Measurements from ENCODE around the gene AMOTL2. TPM values are rescaled to one million over a fixed set of nuclear protein-coding genes. Genes with fewer than 3 reads are reported as not detected.

Gene AMOTL2
- total RNA-seq, 1 experiment from 2014 or later: 30.9 TPM

DNA sequence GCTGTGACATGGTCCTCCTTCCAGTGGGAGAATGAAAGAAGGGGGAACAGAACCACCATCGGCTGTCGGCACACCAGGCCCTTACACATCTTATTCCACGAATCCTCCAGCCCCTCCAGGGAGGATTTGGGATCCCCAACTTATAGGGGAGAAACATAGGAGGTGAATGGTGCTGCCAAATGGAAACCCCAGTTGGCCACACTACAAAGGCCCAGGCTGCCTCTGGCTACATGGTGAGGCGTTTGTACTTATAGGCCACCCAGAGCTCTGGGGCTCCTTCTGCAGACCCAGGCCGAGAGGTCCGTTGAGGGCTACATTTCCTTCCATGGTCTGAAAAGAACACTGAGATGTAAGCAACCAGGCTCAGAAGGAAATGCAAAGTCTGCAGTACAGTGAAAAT is 12.0 kb downstream of the AMOTL2 start:
- H3K27ac Mint-ChIP-seq: peak overlapping the region in 1 of 3 experiments; percentile 95; a peak in 2 of 7 replicates
- DNase-seq: no peak
- no peak overlapping the region for H3K4me3 Mint-ChIP-seq
- H3K4me1 ChIP-seq (ENCODE audit: insufficient read depth, low read length): peaks cover 23% of the 10 kb centered on the region; the same call in 1 of the 2 replicates
- no peak overlapping the region for H2AK5ac ChIP-seq (ENCODE audit: insufficient read length, low read length)
- WGBS (ENCODE audit: extremely low coverage, insufficient read length, low lambda C conversion rate): no CpG with 5 or more reads among the region's 6 CpGs
- no peak overlapping the region for H3K4ac ChIP-seq (ENCODE audit: low read depth, low read length)
- H2BK120ac ChIP-seq (ENCODE audit: low read depth, low read length, poor library complexity, severe bottlenecking): no peak overlapping the region
- H2BK12ac ChIP-seq (ENCODE audit: insufficient read length, low read depth, low read length): no peak overlapping the region
- no peak overlapping the region for H2BK15ac ChIP-seq (ENCODE audit: low read depth, low read length)
- TF ChIP-seq, protein P1, sequence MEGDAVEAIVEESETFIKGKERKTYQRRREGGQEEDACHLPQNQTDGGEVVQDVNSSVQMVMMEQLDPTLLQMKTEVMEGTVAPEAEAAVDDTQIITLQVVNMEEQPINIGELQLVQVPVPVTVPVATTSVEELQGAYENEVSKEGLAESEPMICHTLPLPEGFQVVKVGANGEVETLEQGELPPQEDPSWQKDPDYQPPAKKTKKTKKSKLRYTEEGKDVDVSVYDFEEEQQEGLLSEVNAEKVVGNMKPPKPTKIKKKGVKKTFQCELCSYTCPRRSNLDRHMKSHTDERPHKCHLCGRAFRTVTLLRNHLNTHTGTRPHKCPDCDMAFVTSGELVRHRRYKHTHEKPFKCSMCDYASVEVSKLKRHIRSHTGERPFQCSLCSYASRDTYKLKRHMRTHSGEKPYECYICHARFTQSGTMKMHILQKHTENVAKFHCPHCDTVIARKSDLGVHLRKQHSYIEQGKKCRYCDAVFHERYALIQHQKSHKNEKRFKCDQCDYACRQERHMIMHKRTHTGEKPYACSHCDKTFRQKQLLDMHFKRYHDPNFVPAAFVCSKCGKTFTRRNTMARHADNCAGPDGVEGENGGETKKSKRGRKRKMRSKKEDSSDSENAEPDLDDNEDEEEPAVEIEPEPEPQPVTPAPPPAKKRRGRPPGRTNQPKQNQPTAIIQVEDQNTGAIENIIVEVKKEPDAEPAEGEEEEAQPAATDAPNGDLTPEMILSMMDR (conservative IDR thresholded peaks at IDR 0.05): no peak
- H3K23ac ChIP-seq (ENCODE audit: insufficient read length, low read depth, low read length): no peak overlapping the region
- H3K27me3 ChIP-seq (ENCODE audit: insufficient read depth, low read length): no peaks in the 10 kb centered on the region
- H4K8ac ChIP-seq (replicated peaks; ENCODE audit: insufficient read length, low read depth, low read length): no peak overlapping the region
- H3K56ac ChIP-seq (ENCODE audit: insufficient read length, low read depth, low read length): no peak overlapping the region
- no peaks in the 10 kb centered on the region; the same call in 1 of the 2 replicates for H3K27me3 Mint-ChIP-seq (ENCODE audit: low read depth)
- no peaks in the 10 kb centered on the region for H4K20me1 ChIP-seq (ENCODE audit: control insufficient read depth, insufficient read depth, insufficient read length)
- no peak overlapping the region for H3T11ph ChIP-seq (ENCODE audit: low read length)
- H3K9ac ChIP-seq (ENCODE audit: extremely low read depth, insufficient read length, low read length): no peak overlapping the region
- no peaks in the 10 kb centered on the region for H3K9me3 ChIP-seq (ENCODE audit: control insufficient read depth, low read depth, low read length)
- H4K91ac ChIP-seq (ENCODE audit: insufficient read length, low read depth, low read length): no peak overlapping the region
- peaks cover 55 to 64% of the 10 kb centered on the region in 2 experiments for H3K4me1 Mint-ChIP-seq
- H2AFZ ChIP-seq (ENCODE audit: low read length): no peak overlapping the region
- H3K18ac ChIP-seq (ENCODE audit: insufficient read length, low read depth, low read length): no peak overlapping the region
- no peak overlapping the region for H2BK20ac ChIP-seq (ENCODE audit: low read depth, low read length, poor library complexity, severe bottlenecking)
- peaks cover 74 to 90% (median 87%) of the 10 kb centered on the region in 3 experiments for H3K36me3 Mint-ChIP-seq (ENCODE audit: insufficient read depth in 1 of 3, low read depth in 3 of 3)
- H3K27ac ChIP-seq (ENCODE audit: insufficient read length, low read depth, low read length): no peak overlapping the region
- no peak overlapping the region for H4K5ac ChIP-seq (ENCODE audit: insufficient read length, low read depth, low read length)
- H3K79me1 ChIP-seq (ENCODE audit: insufficient read depth, low read depth, low read length, poor library complexity, severe bottlenecking): no peaks in the 10 kb centered on the region
- no peak overlapping the region for H2BK5ac ChIP-seq (ENCODE audit: insufficient read length, low read length)
- no peak overlapping the region for H3K4me2 ChIP-seq (ENCODE audit: insufficient read depth, insufficient read length, low read length)
- H3K14ac ChIP-seq (ENCODE audit: insufficient read depth, low read length): no peak overlapping the region
- H3K23me2 ChIP-seq (ENCODE audit: insufficient read length, low read depth, low read length, poor library complexity, severe bottlenecking): no peaks in the 10 kb centered on the region
- no peaks in the 10 kb centered on the region for H3K79me2 ChIP-seq (ENCODE audit: insufficient read depth, low read length)
- H3K9me3 Mint-ChIP-seq: no peaks in the 10 kb centered on the region

All from H9 (cell line).